ENCODE measurements around the gene KCNQ1.

The KCNQ1 gene

GRCh38 chr11:2685566-2686359 lies 241.0 kb downstream of the KCNQ1 start:
- no peak for DNase-seq (ENCODE audit: low read depth)

- DNase-seq (ENCODE audit: low read depth): no peak
Observed at GRCh38 chr11:2686360-2687222, 241.8 kb downstream of the KCNQ1 start.

DNA sequence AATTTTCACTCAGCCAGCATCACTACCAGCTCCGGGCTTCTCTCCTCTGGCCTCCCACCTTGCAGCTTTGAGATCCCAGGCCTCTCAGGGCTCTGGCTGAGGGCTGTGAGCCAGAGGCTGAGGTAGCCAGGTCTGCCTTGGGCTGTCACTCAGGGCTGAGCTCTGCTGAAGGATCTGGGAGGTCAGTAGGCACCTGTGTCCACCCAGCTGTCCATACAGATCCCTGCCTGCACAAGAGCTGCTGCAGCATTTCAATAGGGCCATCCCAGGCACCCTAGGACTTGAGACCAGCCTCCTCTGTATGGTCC lies 242.4 kb downstream of the KCNQ1 start:
- DNase-seq (ENCODE audit: low read depth): no peak

- no peak for DNase-seq (ENCODE audit: low read depth)
Observed at GRCh38 chr11:2687782-2688191, 243.0 kb downstream of the KCNQ1 start.

DNA sequence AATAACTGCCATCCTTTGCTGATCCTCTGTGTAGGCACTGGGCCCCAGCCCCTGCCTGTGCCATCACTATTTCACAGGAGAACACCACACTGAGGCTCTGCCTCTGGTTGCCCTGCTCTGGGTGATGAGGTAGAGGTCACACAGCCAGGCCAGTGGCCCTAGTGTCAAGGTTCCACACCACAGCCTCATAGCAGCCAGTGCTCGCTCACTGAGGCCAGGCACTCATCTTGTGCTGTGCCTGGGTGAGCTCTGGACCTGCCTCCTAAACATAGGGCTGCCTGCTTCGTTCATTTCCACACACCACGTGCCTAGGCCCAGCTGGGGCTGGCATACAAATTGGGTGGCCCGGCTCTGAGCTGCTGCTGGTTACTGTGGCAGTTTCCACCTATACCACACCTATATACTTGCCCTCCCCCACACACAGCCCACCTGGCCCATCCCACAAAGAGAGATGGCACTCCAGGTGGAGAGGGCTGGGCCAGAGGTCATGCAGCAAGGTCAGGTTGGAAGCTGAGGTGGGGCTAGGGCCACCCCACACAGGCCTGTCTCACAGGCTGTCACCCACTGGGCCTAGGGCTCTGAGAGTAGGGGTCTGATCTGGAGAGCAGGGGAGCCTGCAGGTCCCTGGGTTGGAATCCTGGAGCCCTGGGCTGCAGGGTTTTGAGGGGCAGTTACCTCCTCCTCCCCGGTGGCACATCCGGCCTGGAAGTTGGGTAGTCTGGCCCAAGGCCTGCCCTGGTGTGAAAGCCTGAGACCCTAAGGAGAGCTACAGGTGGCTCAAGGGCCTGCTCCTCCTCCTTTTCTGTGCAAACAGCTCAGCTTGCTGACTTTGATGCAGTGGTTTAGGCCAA lies 243.8 kb downstream of the KCNQ1 start:
- DNase-seq (ENCODE audit: low read depth): no peak

- DNase-seq (ENCODE audit: low read depth): no peak
Observed at GRCh38 chr11:2689651-2690575, 245.1 kb downstream of the KCNQ1 start.

GRCh38 chr11:2690596-2691354 lies 246.0 kb downstream of the KCNQ1 start:
- no peak for DNase-seq (ENCODE audit: low read depth)

DNA sequence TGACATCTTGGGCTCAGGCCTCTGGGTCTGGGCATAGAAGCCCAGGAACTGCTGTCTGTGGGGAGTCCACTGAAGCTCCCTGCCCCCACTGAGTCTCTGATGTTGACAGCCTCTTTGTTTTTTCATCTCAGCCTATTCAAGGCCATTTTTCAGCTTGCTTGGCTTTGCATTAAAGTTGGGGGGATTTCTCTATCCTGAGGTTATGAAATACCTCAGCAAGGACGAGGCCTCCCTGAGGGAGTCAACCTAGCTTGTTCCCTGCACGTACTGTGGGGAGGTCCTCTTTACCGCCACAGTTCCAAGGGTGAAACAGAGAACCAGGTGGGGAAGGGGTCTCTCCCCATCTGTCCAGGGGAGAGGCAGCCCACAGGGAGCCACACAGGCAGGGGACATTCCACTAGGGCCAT lies 246.6 kb downstream of the KCNQ1 start:
- DNase-seq (ENCODE audit: low read depth): no peak

DNA sequence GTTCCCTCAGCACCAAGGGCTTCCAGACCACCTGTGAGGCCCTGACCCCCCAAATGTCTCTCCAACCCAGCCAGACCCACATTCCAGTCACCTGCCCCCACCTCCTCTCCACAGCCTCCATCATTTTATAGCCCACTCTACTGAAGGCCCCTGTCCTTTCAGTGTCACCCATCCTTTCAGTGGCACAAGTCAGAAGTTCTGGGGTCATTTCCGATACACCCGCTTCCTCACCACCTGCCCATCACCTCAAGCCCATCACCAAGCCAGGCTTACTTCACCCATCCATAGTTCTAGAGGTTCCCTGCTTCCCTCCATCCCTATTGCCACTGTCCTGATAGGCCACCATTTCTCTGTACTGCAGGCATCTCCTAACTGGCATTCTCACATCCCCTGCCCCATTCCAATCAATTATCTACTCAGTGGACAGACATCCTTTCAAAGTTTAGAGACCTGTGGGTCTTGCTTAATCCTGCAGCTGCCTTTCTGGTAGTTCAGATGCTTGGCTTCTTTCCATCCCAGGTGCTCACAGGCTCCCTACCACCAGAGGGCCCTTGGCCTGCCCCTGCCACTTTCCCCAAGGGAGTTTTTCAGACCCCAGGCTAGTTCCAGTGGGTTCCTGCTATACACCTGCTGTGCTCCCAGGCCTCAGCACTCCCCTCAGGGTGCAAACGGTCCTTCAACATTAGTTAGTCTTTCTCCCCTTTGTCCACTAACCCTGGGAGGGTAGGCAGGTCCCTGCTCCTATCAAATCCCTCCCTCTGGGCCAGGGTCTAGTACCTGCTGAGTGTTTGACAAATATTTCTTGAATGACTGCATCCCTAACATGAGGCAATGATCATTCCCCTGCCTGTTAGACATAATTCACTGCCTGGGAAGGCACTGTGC lies 247.4 kb downstream of the KCNQ1 start:
- no peak for DNase-seq (ENCODE audit: low read depth)

- DNase-seq (ENCODE audit: low read depth): no peak
Observed at GRCh38 chr11:2693271-2694261, 248.8 kb downstream of the KCNQ1 start.

DNA sequence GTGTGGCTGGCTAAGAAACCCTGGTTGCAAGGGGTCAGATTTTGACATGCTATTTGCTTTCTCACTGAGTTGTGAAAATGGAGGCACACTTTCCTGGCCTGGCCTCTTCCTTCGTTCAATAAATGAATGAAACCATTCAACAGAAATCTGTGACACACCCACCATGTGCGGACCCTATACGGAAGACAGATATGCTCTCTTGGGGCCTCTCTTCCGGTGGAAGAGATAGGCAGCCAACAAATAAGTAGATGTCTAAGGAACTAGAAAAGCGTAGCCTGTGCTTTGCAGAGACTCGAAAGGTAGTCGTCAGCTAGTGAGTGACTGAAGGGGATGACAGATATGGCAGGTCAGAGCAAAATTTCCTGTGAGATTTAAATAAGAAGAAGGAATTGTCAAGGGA lies 249.7 kb downstream of the KCNQ1 start:
- no peak for DNase-seq (ENCODE audit: low read depth)

GRCh38 chr11:2694995-2695939 lies 250.5 kb downstream of the KCNQ1 start:
- no peak for DNase-seq (ENCODE audit: low read depth)

GRCh38 chr11:2696455-2696854 lies 251.6 kb downstream of the KCNQ1 start:
- no peak for DNase-seq (ENCODE audit: low read depth)

DNA sequence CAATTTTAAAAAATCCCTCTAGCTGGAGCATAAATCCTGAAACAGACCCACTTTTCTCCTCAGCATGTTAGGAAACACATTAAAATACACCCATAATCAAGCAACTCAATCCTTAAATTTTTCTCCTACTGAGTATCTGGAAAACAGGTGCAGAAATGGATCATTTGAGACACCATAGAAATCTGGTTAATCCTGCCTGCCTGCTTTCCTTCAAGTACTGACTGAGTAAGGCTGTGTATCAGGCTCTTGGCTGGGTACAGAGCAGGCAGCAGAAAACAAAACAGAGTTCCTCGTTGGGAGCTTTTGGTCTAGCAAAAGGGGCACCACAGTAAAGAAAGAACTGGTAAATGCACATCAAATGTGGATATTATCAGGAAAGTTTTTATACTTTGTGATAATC lies 253.1 kb downstream of the KCNQ1 start:
- DNase-seq (ENCODE audit: low read depth): no peak

- no peak for DNase-seq (ENCODE audit: low read depth)
Observed at GRCh38 chr11:2698386-2699184, 253.8 kb downstream of the KCNQ1 start.

- no peak for DNase-seq (ENCODE audit: low read depth)
Observed at GRCh38 chr11:2699185-2699530, 254.3 kb downstream of the KCNQ1 start.
